HS-5 (cell line): Measurements from ENCODE around the gene GRAPL.
"Not testable (repeated sequence)": the region's sequence is repeated elsewhere in the genome, so short reads cannot be mapped to it uniquely, and the experiment has no call there.

Experiments used
- DNase-seq: peaks from one replicate; pipeline ENCODE4 v3.0.0-alpha.2; 2012; ENCODE audit warnings: low read depth

GRAPL gene

GRCh38 chr17:19136605-19137004, 9.2 kb downstream of the GRAPL start:
- not testable (repeated sequence) for DNase-seq

GRCh38 chr17:19137959-19138358, 10.6 kb downstream of the GRAPL start:
- DNase-seq: not testable (repeated sequence)

- DNase-seq: not testable (repeated sequence)
Measured at GRCh38 chr17:19141366-19142155, 14.2 kb downstream of the GRAPL start.

GRCh38 chr17:19142419-19142818, 15.0 kb downstream of the GRAPL start:
- not testable (repeated sequence) for DNase-seq

- not testable (repeated sequence) for DNase-seq
Measured at GRCh38 chr17:19143097-19143777, 15.8 kb downstream of the GRAPL start.

- not testable (repeated sequence) for DNase-seq
Measured at GRCh38 chr17:19144373-19144772, 17.0 kb downstream of the GRAPL start.

- DNase-seq: not testable (repeated sequence)
Measured at GRCh38 chr17:19145471-19145870, 18.1 kb downstream of the GRAPL start.

- DNase-seq: not testable (repeated sequence)
Measured at GRCh38 chr17:19150678-19151615, 23.6 kb downstream of the GRAPL start.

GRCh38 chr17:19157628-19158027, 30.2 kb downstream of the GRAPL start:
- DNase-seq: not testable (repeated sequence)

- not testable (repeated sequence) for DNase-seq
Measured at GRCh38 chr17:19158478-19158877, 31.1 kb downstream of the GRAPL start.

GRCh38 chr17:19158938-19159337, 31.5 kb downstream of the GRAPL start:
- DNase-seq: not testable (repeated sequence)

- DNase-seq: not testable (repeated sequence)
Measured at GRCh38 chr17:19161308-19162107, 34.1 kb downstream of the GRAPL start.

- DNase-seq: not testable (repeated sequence)
Measured at GRCh38 chr17:19162384-19163216, 35.2 kb downstream of the GRAPL start.

- DNase-seq: not testable (repeated sequence)
Measured at GRCh38 chr17:19174422-19174821, 47.0 kb downstream of the GRAPL start.

- not testable (repeated sequence) for DNase-seq
Measured at GRCh38 chr17:19175410-19175809, 48.0 kb downstream of the GRAPL start.

- DNase-seq: not testable (repeated sequence)
Measured at GRCh38 chr17:19181040-19181875, 53.9 kb downstream of the GRAPL start.

GRCh38 chr17:19187883-19188869, 60.8 kb downstream of the GRAPL start:
- DNase-seq: not testable (repeated sequence)
